Activated CD8-positive, alpha-beta memory T cell treated with anti-CD3 and anti-CD28 coated beads for 48 hours (primary cell): ENCODE results near the gene MCEMP1.

Experiments used
- DNase-seq, 3 experiments: peaks; one replicate each; pipeline ENCODE4 v3.0.0-alpha.2; 2020; ENCODE audit warnings: low read depth in 2 of 3, low spot score in 2 of 3

MCEMP1 gene

DNA sequence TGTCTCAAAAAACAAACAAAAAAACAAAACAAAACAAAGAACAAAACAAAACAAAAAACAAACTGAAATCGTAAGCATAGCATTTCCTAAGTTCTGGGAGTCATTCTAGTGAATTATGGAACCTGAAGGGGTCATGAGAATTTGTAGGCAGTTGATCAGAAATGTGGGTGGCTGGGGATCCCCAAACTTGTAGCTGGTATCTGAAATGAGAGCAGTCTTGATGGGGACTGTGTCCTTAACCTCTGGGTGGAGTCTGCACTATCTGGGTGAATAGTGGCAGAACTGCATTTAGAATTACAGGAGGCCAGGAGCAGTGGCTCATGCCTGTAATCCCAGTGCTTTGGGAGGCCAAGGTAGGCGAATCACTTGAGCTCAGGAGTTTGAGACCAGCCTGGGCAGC is 48.9 kb downstream of the MCEMP1 start:
- no peak for DNase-seq

GRCh38 chr19:7729211-7729610 is 52.3 kb downstream of the MCEMP1 start:
- DNase-seq, result no peak
